ENCODE measurements around the gene ELAVL4.
"Not testable (repeated sequence)": the region's sequence is repeated elsewhere in the genome, so short reads cannot be mapped to it uniquely, and the experiment has no call there.

The ELAVL4 gene

GRCh38 chr1:50126927-50127715 lies 18.4 kb downstream of the ELAVL4 start:
- no peak for DNase-seq

DNA sequence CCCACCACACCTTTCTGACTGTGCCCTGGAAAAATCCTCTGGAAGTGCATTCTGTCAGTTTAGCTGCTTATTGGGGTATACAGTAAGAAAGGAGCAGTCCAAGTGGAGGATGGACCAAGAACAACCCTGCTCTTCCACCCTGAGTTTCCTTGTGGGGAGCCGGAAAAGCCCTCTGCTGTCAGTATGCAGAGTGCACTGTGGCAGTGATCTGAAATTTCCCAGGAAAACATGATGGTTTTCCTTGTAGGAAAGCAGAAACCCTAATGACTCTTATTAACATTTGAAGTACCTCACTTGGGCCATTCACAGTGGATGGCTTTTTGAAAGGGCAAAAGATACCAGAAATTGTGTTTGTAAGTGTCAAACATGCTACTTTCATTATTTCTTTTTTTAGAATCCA lies 20.5 kb downstream of the ELAVL4 start:
- DNase-seq, result no peak

GRCh38 chr1:50132347-50132894 lies 23.7 kb downstream of the ELAVL4 start:
- DNase-seq, result no peak

DNA sequence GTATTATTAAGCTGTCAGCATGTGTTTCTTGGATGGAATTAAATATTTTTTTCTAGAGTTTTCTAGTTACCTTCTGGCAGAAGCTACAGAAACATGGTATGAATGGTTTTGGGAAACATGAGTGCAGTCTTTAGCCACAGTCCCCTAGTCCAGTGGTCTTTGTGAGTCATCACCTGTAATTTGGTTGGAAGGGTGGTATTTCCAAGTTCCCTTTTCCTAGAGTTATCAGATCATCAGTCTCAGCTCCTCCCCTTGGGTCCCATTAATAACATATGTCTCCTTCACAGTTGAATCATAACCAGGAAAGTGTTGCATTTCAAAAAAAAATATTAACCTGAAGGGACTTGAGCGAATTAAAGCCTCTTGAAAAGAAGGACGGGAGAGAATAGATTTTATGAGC lies 27.0 kb downstream of the ELAVL4 start:
- peak; percentile 30 for DNase-seq

DNA sequence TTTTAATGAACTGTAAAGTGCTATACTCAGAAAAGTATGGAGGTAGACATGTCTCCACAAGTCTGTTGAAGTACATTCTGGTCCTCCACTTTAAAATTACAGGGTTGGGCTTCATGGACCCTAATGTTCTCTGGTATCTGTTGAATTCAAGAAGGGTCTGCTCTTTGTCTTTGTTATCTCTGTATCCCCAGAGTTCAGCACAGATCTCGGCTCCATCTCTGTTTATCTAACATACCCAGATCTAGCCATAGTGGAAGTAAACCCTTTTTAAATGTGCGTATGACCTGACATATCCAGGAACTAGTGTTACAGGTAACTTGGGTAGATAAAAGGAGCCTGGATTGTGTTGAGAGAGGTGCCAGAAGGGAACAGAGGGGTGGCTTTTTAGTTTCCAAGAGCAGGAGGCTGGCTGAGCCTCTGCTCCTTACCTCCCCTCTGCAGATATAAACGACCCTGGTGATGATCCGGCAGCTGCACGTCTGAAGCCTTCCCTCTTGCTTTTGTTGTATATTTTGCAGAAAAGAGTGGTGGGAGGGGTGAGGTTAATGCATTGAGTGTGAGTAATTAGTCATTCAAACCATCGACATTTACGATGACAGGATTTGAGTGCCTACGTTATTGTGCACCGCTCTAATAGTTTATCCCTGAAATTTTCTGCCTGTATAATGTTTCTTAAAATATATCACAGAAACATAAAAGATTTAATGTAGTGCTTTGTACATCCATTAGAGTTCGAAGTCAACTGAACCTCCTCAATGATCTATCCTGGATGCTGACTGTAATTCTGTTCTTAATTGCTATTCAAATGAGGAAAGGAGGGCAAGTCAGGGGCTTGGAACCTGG lies 30.8 kb downstream of the ELAVL4 start:
- no peak for DNase-seq

DNA sequence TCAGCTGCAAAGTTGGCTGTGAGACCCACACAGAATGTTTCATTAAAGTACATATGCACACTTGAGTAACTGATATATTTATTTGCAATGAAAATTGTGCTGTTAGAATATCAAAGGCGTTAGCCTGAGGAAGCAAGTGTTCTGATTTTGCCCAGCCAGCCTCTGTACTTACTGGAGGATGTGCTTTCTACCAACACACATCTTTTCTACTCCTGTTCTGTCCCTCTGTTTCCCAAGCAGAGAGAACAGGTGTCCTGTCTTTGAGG lies 31.4 kb downstream of the ELAVL4 start:
- no peak for DNase-seq

GRCh38 chr1:50147191-50147850 lies 38.6 kb downstream of the ELAVL4 start:
- DNase-seq, result no peak

GRCh38 chr1:50148142-50148923 lies 39.6 kb downstream of the ELAVL4 start:
- no peak for DNase-seq

DNA sequence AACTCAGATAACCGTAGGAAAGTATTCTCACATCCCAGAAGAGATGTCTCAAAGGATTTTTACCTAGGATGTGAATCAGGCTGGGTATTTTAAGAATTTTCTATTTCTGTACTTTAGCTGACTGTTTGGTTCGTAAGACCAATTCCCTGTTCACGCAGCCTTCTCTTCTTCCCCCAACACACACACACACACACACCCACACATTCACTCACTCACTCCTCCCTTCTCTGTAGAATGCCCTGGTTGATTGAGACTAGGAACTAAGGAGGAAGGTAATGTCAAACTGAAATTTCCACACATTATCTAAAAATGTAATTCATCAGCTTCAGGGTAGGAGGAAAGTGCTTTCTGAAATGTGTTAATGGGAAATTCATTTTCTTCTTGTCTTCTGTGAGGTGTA lies 43.5 kb downstream of the ELAVL4 start:
- no peak for DNase-seq

DNA sequence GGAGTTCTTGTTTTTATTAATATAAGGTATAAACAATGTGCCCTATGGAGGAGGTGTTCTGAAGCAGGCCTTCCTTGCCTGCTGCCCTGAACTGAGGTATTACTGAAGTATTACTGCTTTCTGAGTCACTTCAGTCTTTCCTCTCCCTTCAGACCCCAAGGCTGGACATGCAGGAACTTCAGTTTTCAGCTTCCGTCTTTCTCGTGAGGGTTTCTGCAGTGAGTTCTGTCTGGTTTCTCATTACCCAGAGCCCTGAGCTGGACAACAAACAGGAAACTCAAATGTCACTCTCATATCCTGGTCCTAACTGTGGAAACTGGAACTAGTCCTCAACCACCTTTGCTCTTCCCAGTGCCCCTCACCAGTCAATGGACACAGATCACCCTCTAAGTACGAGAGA lies 46.8 kb downstream of the ELAVL4 start:
- DNase-seq, result no peak

DNA sequence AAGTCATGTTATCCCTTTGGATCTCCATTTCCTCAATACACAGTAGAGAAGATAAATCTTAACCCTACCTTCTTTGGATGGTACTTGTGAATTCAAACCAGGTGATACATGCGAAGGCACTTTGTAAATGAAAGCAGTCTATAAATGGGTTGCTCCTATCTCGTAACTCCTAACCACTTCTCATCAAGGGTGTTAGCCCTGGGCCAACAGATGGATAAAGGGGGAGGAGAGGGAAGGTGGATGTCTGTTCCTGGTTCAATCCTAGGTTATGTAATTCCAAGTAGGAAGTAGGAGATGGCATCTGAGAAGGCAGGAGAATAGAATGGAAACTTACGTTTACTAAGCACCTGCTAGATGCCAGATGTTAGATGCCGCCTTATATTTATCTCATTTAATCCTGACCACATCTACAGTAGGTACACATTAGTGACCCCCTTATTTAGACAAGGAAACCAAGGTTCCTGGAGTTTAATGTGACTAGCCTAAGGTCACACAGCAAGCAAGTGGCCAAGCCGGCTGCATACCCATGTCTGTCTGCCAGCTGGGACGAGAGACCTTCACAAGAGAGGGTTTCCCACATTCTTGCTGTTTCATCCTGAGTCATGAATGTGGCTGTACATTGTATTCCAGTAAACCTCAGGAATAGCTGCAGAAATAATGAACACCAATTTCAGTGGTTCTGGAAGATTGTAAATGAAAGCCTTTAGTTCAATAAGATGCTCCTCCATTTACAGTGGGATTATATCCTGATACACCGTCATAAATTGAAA lies 47.7 kb downstream of the ELAVL4 start:
- no peak for DNase-seq

DNA sequence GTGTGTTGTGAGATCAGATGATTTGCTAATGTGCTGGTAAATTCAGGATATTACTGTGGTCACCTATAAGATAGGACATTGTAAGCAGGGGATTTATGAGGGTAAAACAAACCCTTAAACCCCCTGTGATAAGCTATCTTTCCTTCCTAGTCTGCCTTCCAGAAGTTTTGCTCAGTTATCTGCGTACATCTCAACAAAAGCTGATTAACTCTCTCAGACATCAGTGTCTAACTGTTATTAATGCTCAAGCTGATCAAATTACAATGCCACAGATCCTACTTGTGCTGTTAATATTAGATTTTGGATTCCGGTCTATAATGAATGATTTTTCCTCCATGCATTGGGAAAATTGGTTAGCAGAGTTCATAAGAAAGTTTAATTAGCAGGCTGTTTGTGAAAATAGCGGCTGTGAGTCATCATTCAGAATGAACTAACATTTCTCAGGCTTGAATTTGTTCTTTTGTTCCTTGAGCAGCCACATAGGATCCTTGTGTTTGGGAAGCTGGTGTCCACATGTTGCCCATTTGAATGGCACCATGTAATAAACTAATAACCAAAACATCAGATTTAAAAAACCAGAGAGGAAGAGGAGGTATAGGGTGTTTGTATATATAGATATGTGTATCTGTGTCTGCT lies 48.7 kb downstream of the ELAVL4 start:
- DNase-seq, result no peak

DNA sequence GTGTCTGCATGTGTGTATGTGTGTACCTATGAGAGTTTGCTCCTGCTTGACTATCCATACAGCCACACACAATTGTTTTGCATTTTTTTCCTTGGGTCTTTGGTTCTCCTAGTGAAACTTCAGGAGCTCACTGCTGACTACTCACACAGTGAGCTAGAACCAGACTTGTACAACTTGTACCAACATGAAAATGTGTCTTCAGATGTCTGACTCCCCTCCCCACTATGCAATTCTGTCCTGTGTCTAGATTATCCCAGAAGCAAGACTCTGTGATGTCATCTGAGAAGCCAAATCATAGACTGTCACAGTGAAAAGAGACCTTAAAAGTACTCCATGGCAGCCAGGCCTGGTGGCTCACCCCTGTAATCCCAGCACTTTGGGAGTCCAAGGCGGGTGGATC lies 49.7 kb downstream of the ELAVL4 start:
- DNase-seq, result no peak

DNA sequence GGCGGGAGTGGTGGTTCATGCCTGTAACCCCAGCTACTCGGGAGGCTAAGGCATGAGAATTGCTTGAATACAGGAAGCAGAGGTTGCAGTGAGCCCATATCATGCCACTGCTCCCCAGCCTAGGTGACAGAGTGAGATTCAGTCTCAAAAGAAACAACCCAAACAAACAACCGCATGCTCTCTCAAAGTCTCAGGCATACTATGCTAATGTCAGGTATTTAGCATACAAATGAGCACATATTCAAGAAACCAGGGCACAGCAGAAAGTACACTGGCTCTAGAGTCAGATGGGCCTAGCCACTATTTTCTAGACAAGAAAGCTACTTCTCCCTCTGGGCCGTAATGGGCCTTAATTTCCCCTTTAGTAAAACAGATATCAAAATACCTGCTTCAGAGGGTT lies 55.0 kb downstream of the ELAVL4 start:
- no peak for DNase-seq

- not testable (repeated sequence) for DNase-seq
Measured at GRCh38 chr1:50166351-50166750, 57.6 kb downstream of the ELAVL4 start.

GRCh38 chr1:50172299-50172698 lies 63.6 kb downstream of the ELAVL4 start:
- no peak for DNase-seq

GRCh38 chr1:50174101-50174500 lies 65.4 kb downstream of the ELAVL4 start:
- no peak for DNase-seq

GRCh38 chr1:50175719-50176639 lies 67.3 kb downstream of the ELAVL4 start:
- DNase-seq, result no peak

GRCh38 chr1:50177994-50178393 lies 69.3 kb downstream of the ELAVL4 start:
- no peak for DNase-seq

GRCh38 chr1:50179639-50180038 lies 70.9 kb downstream of the ELAVL4 start:
- DNase-seq, result no peak

All from NCI-H2171 (cell line).